ENCODE results near the gene MRPL45.
"Not testable (repeated sequence)": the region's sequence is repeated elsewhere in the genome, so short reads cannot be mapped to it uniquely, and the experiment has no call there.

MRPL45 gene

GRCh38 chr17:38296834-38297517, at the start of gene MRPL45:
Gene MRPL45 (plus strand): TSS chr17:38297168. CDS start chr17:38297184, 16 bp downstream.
- H3K9me3 ChIP-seq (ENCODE audit: insufficient read depth, low read length); H3K4me1 ChIP-seq (ENCODE audit: insufficient read depth, insufficient read length); H3K36me3 ChIP-seq (ENCODE audit: insufficient read depth, insufficient read length, low read length); H3K27me3 ChIP-seq (ENCODE audit: insufficient read depth, insufficient read length): not testable (repeated sequence)
- TF ChIP-seq YY1 (IDR thresholded peaks at IDR 0.05; ENCODE audit: insufficient read depth, insufficient read length), result peak; percentile 68
- Histone ChIP-seq H3K9ac (ENCODE audit: insufficient read length, low read depth) (peak within 1 kb of the TSS; percentile 85), H3K4me3 (ENCODE audit: insufficient read length, low read depth) (peak within 1 kb of the TSS; percentile 62)
- peak; percentile 87 for DNase-seq (ENCODE audit: low read depth, low spot score)

- H3K4me3 ChIP-seq (ENCODE audit: insufficient read length, low read depth); H3K4me1 ChIP-seq (ENCODE audit: insufficient read depth, insufficient read length); H3K36me3 ChIP-seq (ENCODE audit: insufficient read depth, insufficient read length, low read length); H3K9ac ChIP-seq (ENCODE audit: insufficient read length, low read depth); H3K9me3 ChIP-seq (ENCODE audit: insufficient read depth, low read length); H3K27me3 ChIP-seq (ENCODE audit: insufficient read depth, insufficient read length); DNase-seq (ENCODE audit: low read depth, low spot score): not testable (repeated sequence)
Observed at GRCh38 chr17:38253191-38253590, 43.8 kb upstream of the MRPL45 start.

GRCh38 chr17:38254357-38254756, 42.6 kb upstream of the MRPL45 start:
- not testable (repeated sequence) for H3K27me3 ChIP-seq (ENCODE audit: insufficient read depth, insufficient read length); DNase-seq (ENCODE audit: low read depth, low spot score)

GRCh38 chr17:38257013-38257621, 39.9 kb upstream of the MRPL45 start:
- H3K4me3 ChIP-seq (ENCODE audit: insufficient read length, low read depth), result peak overlapping the region; percentile 22
- not testable (repeated sequence) for H3K9ac ChIP-seq (ENCODE audit: insufficient read length, low read depth); H3K36me3 ChIP-seq (ENCODE audit: insufficient read depth, insufficient read length, low read length); H3K27me3 ChIP-seq (ENCODE audit: insufficient read depth, insufficient read length); H3K4me1 ChIP-seq (ENCODE audit: insufficient read depth, insufficient read length); H3K9me3 ChIP-seq (ENCODE audit: insufficient read depth, low read length)
- DNase-seq (ENCODE audit: low read depth, low spot score), result peak; percentile 50

More at GRCh38 chr17:38254357-38254756, 42.6 kb upstream of the MRPL45 start:
- not testable (repeated sequence) for H3K36me3 ChIP-seq (ENCODE audit: insufficient read depth, insufficient read length, low read length); H3K9ac ChIP-seq (ENCODE audit: insufficient read length, low read depth); H3K4me3 ChIP-seq (ENCODE audit: insufficient read length, low read depth); H3K9me3 ChIP-seq (ENCODE audit: insufficient read depth, low read length); H3K4me1 ChIP-seq (ENCODE audit: insufficient read depth, insufficient read length)

GRCh38 chr17:38265974-38266506, 30.9 kb upstream of the MRPL45 start:
- DNase-seq (ENCODE audit: low read depth, low spot score), result not testable (repeated sequence)

GRCh38 chr17:38266571-38266970, 30.4 kb upstream of the MRPL45 start:
- DNase-seq (ENCODE audit: low read depth, low spot score); H3K4me1 ChIP-seq (ENCODE audit: insufficient read depth, insufficient read length); H3K9ac ChIP-seq (ENCODE audit: insufficient read length, low read depth); H3K4me3 ChIP-seq (ENCODE audit: insufficient read length, low read depth); H3K27me3 ChIP-seq (ENCODE audit: insufficient read depth, insufficient read length); H3K36me3 ChIP-seq (ENCODE audit: insufficient read depth, insufficient read length, low read length); H3K9me3 ChIP-seq (ENCODE audit: insufficient read depth, low read length): not testable (repeated sequence)

More at GRCh38 chr17:38265974-38266506, 30.9 kb upstream of the MRPL45 start:
- not testable (repeated sequence) for H3K4me3 ChIP-seq (ENCODE audit: insufficient read length, low read depth); H3K4me1 ChIP-seq (ENCODE audit: insufficient read depth, insufficient read length); H3K9me3 ChIP-seq (ENCODE audit: insufficient read depth, low read length); H3K9ac ChIP-seq (ENCODE audit: insufficient read length, low read depth); H3K27me3 ChIP-seq (ENCODE audit: insufficient read depth, insufficient read length); H3K36me3 ChIP-seq (ENCODE audit: insufficient read depth, insufficient read length, low read length)

- H3K4me1 ChIP-seq (ENCODE audit: insufficient read depth, insufficient read length); H3K9ac ChIP-seq (ENCODE audit: insufficient read length, low read depth); H3K9me3 ChIP-seq (ENCODE audit: insufficient read depth, low read length); H3K4me3 ChIP-seq (ENCODE audit: insufficient read length, low read depth); H3K27me3 ChIP-seq (ENCODE audit: insufficient read depth, insufficient read length); H3K36me3 ChIP-seq (ENCODE audit: insufficient read depth, insufficient read length, low read length); DNase-seq (ENCODE audit: low read depth, low spot score): not testable (repeated sequence)
Observed at GRCh38 chr17:38268138-38268537, 28.8 kb upstream of the MRPL45 start.

GRCh38 chr17:38269045-38269444, 27.9 kb upstream of the MRPL45 start:
- H3K4me3 ChIP-seq (ENCODE audit: insufficient read length, low read depth); H3K9ac ChIP-seq (ENCODE audit: insufficient read length, low read depth); H3K9me3 ChIP-seq (ENCODE audit: insufficient read depth, low read length); H3K27me3 ChIP-seq (ENCODE audit: insufficient read depth, insufficient read length); H3K4me1 ChIP-seq (ENCODE audit: insufficient read depth, insufficient read length); DNase-seq (ENCODE audit: low read depth, low spot score); H3K36me3 ChIP-seq (ENCODE audit: insufficient read depth, insufficient read length, low read length): not testable (repeated sequence)

GRCh38 chr17:38269552-38269951, 27.4 kb upstream of the MRPL45 start:
- not testable (repeated sequence) for H3K4me1 ChIP-seq (ENCODE audit: insufficient read depth, insufficient read length); H3K9ac ChIP-seq (ENCODE audit: insufficient read length, low read depth); H3K4me3 ChIP-seq (ENCODE audit: insufficient read length, low read depth); DNase-seq (ENCODE audit: low read depth, low spot score); H3K36me3 ChIP-seq (ENCODE audit: insufficient read depth, insufficient read length, low read length); H3K27me3 ChIP-seq (ENCODE audit: insufficient read depth, insufficient read length); H3K9me3 ChIP-seq (ENCODE audit: insufficient read depth, low read length)

- DNase-seq (ENCODE audit: low read depth, low spot score); H3K9ac ChIP-seq (ENCODE audit: insufficient read length, low read depth); H3K4me3 ChIP-seq (ENCODE audit: insufficient read length, low read depth); H3K27me3 ChIP-seq (ENCODE audit: insufficient read depth, insufficient read length); H3K36me3 ChIP-seq (ENCODE audit: insufficient read depth, insufficient read length, low read length); H3K9me3 ChIP-seq (ENCODE audit: insufficient read depth, low read length); H3K4me1 ChIP-seq (ENCODE audit: insufficient read depth, insufficient read length): not testable (repeated sequence)
Observed at GRCh38 chr17:38285994-38286393, 11.0 kb upstream of the MRPL45 start.

GRCh38 chr17:38286501-38287091, 10.4 kb upstream of the MRPL45 start:
- H3K9me3 ChIP-seq (ENCODE audit: insufficient read depth, low read length); H3K4me3 ChIP-seq (ENCODE audit: insufficient read length, low read depth); H3K36me3 ChIP-seq (ENCODE audit: insufficient read depth, insufficient read length, low read length); H3K4me1 ChIP-seq (ENCODE audit: insufficient read depth, insufficient read length); DNase-seq (ENCODE audit: low read depth, low spot score); H3K27me3 ChIP-seq (ENCODE audit: insufficient read depth, insufficient read length); H3K9ac ChIP-seq (ENCODE audit: insufficient read length, low read depth): not testable (repeated sequence)
